NCI-H2196 treated with DMSO at 0.1 percent for 48 hours (cell line): ENCODE measurements around the gene SEZ6L.

ENCODE experiments used
- DNase-seq: peaks from one replicate; lab custom pipeline; 2025; ENCODE audit not compliant: unreplicated experiment; lab: John Stamatoyannopoulos, UW

Gene SEZ6L

DNA sequence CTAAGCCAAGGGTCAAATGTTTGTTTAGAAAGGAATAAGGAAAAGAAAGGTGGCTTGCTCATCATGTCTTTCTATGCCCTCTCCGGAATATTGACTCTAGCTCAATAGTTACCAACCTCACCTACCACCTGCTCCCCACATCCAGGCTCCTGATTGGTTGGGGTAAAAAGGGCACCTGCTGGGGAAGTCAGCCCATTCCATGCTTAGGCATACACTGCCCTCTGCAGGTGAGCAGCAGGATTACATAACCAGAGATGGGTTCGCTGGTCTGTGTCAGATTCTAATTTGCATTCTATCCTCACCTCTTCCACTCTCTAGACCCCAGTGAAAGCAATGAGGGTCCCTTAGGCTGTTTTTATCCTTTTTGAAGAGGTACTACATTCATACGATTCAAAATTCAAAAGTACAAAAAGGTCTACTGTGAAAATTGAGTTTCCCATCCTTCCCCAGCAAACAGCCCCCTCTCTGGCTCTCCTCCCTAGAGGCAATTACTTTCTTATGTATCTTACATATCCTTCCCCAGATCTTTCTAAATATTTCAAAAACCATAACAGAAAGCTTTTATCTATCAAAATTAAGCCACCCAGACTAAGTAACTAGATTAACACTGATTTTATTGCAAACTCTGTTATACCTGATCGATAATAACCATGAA, 161.8 kb downstream of the SEZ6L start:
- peak; percentile 63 for DNase-seq

GRCh38 chr22:26333088-26333800, 164.0 kb downstream of the SEZ6L start:
- no peak for DNase-seq

DNA sequence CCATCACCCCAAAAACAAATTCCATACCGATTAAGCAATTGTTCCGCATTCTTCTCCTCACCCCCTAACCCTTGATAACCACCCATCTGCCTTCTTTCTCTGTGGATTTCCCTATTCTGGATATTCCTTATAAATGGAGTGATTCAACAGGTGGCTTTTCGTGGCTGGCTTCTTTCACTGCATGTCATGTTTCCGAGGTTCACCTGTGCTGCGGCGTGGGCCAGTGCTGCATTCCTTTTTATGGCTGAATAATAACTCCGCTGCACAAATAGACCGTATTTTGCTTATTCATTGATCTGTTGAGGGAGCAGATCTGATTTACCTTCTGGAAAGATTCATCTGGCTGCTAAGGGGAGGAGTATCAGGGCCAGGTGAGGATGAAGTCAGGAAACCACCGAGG, 165.0 kb downstream of the SEZ6L start:
- no peak for DNase-seq

DNA sequence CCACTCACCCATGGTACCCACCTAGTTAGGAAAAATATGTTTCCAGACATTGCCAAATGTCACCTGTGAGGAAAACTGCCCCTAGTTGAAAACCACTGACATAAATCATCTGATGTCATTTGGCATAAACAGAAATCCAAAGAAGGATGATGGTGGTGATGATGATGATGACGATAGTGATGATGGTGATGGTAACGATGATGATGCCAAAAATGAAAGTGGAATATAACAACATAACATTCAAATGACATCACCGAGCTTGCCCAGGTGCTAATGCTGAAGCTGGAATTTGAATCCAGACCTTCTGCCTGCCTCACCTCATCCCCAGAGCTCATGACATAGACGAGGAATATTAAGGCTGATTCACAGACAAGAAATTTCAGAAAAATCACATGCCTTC, 167.5 kb downstream of the SEZ6L start:
- DNase-seq: no peak

DNA sequence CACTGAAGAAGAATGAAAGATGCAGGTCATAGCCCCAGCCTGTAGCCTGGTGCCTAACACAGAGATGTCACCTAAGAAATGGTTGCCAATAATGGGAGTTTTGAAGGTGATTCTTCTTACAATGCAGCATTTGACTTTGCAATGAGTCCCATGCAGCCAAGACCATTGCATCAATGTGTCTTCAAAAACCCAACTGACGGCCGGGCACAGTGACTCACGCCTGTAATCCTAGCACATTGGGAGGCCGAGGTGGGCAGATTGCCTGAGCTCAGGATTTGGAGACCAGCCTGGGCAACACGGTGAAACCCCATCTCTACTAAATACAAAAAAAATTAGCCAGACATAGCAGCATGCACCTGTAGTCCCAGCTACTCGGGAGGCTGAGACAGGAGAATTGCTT, 170.5 kb downstream of the SEZ6L start:
- DNase-seq: no peak

DNA sequence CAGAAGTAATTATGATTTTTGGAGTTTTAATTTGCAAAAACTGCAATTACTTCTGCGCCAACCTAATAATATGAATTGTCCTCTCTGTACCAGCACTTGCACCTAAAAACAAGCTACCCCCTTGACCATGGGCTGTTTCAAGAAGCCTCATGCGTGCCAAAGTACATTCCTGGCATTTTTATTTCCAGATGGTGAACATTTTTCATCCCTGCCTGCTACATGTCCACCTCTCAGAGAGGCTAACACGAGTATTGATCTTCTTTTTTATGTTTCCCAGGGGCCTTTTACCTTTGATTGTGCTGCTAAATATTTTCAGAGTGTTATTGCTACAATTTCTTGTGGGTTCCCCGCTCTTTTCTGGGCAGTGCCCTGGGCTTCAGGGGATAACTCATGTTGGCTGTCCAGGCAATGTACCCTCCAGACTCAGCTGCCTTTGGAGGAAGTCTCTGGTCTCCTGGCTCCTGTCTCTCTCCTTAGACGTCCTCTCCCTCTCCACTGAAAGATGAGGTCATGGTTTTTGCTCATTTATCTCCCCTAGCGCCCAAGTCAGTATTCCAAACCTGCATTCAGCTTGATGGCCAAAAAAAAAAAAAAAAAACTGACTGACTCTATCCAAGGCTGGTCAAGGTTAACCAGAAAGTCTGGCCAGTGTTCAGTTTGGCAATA, 173.6 kb downstream of the SEZ6L start:
- no peak for DNase-seq

- no peak for DNase-seq
These were observed 176.2 kb downstream of the SEZ6L start for GRCh38 chr22:26345496-26345895.

- DNase-seq: no peak
These were observed 179.7 kb downstream of the SEZ6L start for GRCh38 chr22:26348810-26349526.

- DNase-seq: no peak
These were observed 185.4 kb downstream of the SEZ6L start for GRCh38 chr22:26354707-26355106.

DNA sequence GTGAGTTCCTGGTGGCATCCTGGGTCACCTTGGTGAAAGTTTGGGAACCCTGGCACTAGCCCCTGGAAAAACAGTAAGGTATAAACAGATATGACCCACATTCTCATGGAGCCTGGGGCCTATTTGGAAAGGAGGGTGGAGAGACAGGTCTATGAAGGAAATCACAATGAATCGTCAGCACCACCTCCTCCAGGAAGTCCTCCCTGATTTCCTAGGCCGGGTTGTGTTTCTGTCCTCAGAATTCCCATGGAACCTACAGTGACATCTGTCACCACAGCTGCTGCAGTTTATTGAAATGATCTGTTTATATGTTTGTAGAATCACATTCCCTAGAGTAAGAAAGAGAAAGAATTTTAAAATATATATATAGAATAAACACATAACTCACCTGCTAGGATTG, 188.0 kb downstream of the SEZ6L start:
- DNase-seq: no peak

- no peak for DNase-seq
These were observed 188.6 kb downstream of the SEZ6L start for GRCh38 chr22:26357813-26358212.

DNA sequence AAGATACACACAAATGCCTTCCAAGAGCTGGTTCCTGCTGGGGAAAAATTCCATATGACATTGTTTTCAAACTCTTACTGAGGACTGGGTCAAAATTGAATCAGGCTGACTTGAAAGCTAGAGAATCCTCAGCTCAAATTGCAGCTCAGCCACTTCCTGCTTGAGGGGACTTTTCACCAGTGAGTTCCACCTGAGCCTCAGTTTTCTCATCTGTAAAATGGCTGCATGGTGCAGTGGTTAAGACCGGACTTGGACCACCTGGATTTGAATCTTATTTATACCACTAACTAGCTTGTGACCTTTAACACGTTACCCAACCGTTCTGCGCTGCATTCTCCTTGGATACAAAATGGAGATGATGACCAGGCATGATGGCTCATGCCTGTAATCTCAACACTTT, 189.9 kb downstream of the SEZ6L start:
- DNase-seq: no peak

- DNase-seq: peak; percentile 12
These were observed 191.1 kb downstream of the SEZ6L start for GRCh38 chr22:26360169-26360885.

DNA sequence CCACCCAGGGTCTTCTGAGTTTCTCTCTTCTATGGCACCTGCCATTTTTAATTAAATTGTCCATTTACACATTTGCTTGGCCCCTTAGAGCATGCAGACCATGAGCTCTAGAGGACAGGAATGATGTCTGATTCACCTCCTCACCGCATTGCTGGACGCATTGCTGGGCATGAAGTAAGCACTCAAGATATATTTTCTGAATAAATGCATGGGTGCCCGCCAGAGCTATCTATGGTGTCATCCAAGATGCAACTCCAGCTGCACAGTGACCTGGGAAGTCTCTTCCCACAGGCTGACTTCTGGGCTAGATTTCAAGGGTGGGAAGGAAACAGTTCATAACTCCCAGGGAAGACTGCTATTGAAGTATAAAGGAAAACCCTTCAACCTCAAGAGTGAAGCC, 193.2 kb downstream of the SEZ6L start:
- DNase-seq: no peak

- peak; percentile 60 for DNase-seq
These were observed 195.1 kb downstream of the SEZ6L start for GRCh38 chr22:26364066-26365015.

GRCh38 chr22:26367402-26368245, 198.4 kb downstream of the SEZ6L start:
- no peak for DNase-seq

- DNase-seq: no peak
These were observed 203.6 kb downstream of the SEZ6L start for GRCh38 chr22:26372890-26373289.

GRCh38 chr22:26374391-26375026, 205.2 kb downstream of the SEZ6L start:
- no peak for DNase-seq
